ENCODE data around the gene MBP.

Gene MBP

GRCh38 chr18:77132369-77133050 is at the start of gene MBP:
MBP (minus strand) TSS chr18:77132783; CDS start chr18:77105261, 27,522 bp downstream.
- DNase-seq = peak; percentile 63

DNA sequence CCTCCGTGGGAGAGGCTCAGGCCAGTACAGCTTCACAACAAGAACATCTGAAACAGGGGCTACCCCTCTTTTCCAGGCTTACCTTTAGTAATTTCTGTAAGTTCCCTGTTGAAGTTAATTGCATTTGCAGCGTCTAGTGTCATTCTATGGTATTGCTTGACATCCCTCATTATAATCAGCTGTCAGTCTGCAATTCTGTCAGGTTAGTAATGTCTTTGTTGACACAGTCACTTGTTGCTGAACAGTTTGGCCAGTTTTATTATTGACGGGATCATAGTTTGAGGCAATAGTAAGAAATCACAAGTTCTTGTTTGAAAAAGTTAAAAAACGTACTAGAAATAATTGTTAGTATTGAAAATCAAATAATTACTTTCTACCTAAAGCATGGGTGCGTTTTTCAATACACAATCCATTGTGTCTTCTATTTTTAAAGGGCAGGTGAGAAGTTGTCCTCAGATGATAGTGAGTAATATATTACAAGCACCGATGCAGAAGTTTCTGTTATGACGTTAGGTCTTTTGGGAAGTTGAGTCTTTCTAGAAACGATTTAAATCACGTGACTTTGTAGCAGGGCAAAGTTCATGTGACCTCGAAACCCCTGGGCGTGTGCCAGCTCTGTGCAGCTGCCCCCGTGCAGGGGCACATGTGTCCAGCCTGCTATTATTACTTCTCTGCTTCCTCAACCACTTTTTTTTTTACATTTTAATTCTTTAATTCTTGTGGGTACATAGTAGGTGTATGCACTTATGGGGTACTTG is 49.5 kb upstream of the MBP start:
- no peak for DNase-seq

DNA sequence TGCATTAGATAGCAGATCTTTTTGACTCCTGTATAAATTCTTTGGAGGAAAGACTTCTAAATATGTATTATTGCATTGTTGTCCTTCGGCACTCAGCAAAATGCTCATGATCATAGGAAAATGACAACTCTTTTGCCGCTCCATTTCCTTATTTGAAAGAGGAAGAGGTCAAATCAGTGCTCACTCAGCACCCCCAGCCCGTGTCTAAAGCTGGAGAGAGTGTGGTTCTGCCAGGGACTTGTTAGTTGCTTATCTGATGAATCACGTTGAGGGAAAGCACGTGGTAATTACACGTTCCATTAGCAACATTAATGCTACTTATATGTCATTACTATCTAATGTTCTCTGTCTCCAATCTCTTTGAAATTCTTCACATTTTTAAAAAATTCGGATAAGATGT is 46.0 kb upstream of the MBP start:
- DNase-seq = no peak

DNA sequence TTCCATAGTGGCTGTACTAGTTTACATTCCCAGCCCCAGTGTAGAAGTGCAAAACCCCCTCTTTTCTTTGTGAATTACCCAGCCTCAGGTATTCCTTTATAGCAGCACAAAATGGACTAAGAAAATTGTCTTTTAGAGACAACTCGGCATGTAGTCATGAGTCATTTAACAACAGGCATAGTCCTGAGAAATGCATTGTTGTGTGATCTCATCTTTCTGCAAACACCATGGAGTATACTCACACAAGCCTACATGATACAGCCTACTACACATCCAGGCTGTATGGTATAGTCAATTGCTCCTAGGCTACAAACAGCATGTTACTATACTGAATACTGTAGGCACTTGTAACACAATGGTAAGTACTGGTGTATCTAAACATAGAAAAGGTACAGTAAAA is 44.4 kb upstream of the MBP start:
- no peak for DNase-seq

- DNase-seq = no peak
Measured at GRCh38 chr18:77173275-77174030, 40.9 kb upstream of the MBP start.

GRCh38 chr18:77170890-77171410 is 38.4 kb upstream of the MBP start:
- DNase-seq = no peak

- DNase-seq = no peak
Measured at GRCh38 chr18:77168811-77169311, 36.3 kb upstream of the MBP start.

- no peak for DNase-seq
Measured at GRCh38 chr18:77167251-77167650, 34.7 kb upstream of the MBP start.

- no peak for DNase-seq
Measured at GRCh38 chr18:77166523-77166922, 33.9 kb upstream of the MBP start.

- DNase-seq = no peak
Measured at GRCh38 chr18:77165503-77166188, 33.1 kb upstream of the MBP start.

DNA sequence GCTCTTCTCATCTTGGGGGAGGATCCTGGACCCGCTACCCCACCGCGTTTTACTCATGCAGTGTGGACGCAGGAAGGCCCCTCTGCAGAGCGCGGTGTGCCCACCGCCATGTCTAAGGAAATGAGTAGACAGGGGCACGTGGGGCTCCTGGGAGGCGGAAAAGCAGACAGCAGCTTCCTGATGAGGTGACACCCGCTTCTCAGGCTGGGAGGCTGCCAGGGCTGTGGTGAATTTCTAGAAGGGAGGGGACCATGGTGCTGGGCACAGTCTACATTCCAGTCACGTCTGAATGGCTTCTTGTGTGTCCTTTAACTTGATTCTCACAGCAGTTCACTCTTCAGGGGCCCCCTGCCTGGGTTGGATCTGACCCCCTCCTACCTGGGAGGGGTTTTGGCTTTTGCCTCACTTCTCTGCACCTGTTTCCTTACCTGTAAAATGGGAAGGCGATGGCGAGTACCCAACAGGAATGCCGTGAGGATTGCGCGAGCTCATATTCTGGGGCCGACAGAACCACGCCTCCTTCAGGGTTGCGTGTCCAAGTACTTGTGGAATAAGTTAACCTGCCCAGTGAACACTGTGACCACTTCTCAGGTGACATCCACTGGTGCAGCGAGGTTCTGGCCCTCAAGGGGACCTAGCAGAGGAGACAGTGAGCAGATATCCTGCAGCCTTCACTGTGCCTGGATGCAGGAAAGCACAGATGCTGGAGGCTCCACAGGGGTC is 32.3 kb upstream of the MBP start:
- no peak for DNase-seq

DNA sequence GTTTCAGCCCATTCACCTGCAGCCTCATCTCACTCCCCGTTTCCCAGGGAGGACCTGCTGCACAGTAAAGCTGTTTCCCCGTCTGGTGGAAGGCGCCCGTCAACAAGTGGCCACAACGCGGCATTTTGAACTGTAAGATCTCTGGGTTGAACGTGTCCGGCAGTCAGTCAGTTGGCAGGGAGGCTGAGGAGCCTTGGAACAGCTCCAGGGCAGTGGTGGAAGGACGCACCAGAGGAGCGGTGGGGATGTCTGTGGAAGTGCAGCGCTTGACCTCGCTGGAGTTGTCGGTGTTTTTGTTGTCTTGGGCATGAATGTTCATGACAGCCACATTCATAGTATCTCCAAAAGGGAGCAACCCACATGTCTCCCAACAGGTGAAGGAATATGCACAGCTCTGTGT is 31.4 kb upstream of the MBP start:
- DNase-seq = no peak

GRCh38 chr18:77162580-77162979 is 30.0 kb upstream of the MBP start:
- DNase-seq = no peak

- DNase-seq = no peak
Measured at GRCh38 chr18:77161961-77162360, 29.4 kb upstream of the MBP start.

DNA sequence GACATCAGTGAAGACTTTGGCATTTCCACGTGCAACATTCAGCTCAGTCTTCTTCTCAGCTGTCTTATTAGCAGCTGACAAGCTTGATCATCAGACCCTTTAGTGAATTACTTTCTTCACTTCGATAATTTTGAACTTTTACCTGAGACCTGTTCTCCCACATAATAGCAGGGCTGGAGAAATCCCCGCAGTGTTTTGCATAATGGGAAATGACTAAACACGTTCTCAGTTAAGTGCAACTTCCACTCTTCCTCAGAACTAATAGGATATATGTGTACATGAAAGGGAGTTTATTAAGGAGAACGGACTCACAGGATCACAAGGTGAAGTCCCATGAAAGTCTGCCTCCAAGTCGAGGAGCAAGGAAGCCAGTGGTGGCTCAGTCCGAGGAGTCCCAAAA is 28.8 kb upstream of the MBP start:
- DNase-seq = no peak

DNA sequence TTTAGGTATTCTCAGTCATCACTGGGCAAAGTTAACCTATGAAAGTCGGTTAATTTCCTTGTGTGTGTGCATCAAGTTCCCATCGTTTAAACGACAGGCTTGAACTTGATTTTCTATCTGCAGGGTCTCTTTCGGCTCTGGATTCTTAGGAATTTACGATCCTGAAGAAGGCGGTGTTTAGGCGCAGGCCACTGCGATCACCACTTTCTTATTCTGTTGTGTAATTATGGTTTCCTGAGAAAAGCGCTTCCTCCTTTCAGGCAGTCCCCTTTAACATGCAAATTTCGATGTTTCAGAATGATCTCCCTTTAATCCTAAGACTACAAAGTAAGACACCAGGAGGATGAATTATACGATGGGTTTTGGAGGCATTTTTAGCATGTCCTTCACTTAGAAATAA is 27.9 kb upstream of the MBP start:
- no peak for DNase-seq

GRCh38 chr18:77157312-77157711 is 24.7 kb upstream of the MBP start:
- DNase-seq = no peak

DNA sequence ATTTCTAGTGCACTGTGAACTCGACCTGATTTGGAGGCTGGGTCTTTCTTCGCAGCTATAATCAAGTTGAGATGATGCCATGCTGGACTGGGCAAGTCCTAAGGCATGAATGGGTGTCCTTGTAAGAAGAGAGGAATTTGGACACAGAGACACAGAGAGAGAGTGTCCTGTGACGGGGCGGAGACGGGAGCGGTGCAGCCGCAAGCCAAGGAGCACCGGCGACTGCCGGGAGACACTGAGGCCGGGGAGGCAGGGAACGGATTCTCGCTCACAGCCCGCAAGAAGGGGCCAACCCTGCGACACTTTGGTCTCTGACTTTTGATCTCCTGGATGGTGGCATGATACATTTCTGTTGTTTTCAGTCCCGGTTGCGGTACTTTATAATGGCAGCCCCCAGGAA is 22.4 kb upstream of the MBP start:
- DNase-seq = no peak

DNA sequence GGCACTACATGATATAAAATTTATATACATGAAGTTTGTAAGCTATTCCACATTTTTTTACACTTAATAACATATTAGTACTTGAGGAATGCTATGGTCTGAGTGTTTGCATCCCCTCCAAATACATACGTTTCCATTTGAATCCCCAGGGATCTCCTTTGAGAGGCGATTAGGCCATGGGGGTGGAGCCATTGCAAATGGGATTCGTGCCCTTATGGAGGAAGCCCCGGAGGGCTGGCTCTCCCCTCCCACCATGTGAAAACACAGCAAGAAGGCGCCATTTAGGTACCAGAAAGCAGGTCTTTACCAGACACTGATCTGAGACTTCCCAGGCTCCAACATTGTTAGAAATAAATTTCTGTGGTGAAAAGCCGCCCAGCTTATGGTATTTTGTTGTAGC is 20.8 kb upstream of the MBP start:
- DNase-seq = no peak

GRCh38 chr18:77151772-77152520 is 19.4 kb upstream of the MBP start:
- DNase-seq = no peak

- no peak for DNase-seq
Measured at GRCh38 chr18:77151033-77151771, 18.6 kb upstream of the MBP start.

Data from activated effector memory CD4-positive, alpha-beta T cell treated with Interleukin-2 at 50 U/mL for 16 hours (primary cell).